ENCODE results near the gene ERCC1. TPM values are rescaled to one million over a fixed set of nuclear protein-coding genes. Genes with fewer than 3 reads are reported as not detected.

Gene ERCC1
- total RNA-seq, 1 experiment from 2014 or later = 43.7 TPM

DNA sequence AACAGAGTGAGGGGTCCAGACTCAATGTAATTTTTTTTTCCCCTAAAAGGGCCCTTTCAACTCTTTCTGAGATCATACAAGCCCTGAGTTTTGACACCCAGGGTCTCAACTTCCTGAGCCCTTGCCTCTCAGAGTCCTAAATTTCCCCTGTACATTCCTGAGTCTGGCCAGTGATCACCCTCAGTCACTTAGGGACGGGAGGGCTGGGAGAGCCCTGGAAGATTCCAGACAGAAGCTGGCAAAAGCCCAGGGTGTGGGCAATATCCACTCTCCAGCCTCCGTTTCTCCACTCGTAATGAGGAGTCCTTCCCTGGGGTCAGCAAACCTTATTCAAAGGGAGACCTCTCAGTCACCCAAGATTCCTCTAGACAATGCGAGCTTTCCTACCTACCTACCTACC, 20.4 kb downstream of the ERCC1 start:
- peaks cover 16% of the 10 kb centered on the region for H3K27me3 Mint-ChIP-seq (ENCODE audit: low read depth)
- CTCF ChIA-PET = interaction anchor here (1.0 to 5.9 kb wide), 15 partner anchors 8 to 239 kb away, joined by 3 to 67 read pairs (median 14); partner anchors contain the start of gene EXOC3L2

DNA sequence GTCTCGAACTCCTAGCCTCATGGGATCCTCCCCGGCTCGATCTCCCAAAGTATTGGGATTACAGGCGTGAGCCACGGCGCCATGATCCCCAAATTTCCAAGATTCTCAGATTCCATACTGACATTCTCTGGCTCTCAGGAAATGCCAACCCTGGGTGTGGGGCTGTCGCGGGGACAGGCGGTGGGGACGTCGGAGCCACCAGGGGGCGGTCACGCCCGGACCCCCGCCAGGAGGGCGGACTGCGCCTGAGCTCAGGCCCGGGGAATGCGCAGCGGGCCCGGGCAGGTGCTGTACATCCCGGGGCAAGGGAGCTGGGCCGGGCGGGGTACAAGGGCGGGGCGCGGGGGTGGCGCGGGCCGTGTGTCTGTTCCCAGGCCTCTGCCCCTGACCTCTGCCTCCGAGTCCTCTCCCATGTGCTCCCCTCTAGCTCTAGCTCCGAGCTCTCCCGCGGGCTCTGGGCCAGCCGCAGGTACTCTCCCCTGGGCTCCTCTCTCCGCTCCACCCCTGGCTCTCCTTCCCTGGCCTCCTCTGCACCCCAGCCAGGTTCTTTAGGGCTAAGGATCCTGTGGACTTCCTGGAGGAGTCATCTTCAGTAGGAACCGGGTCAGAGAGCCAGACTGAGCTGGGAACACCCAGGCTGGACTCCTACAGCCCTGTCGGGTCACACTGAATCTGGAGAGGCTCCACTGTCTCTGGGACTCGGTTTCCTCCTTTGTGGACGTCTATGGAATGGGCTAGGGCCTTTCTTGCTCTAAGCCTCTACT, 21.2 kb downstream of the ERCC1 start:
- peak; percentile 12 for ATAC-seq
- DNase-seq (ENCODE audit: low spot score) = peak; percentile 78
- TF ChIP-seq ZNF423 (CRISPR knock-in tag; IDR thresholded peaks at IDR 0.05) (peak; percentile 77), TCF7 (CRISPR knock-in tag; IDR thresholded peaks at IDR 0.05; ENCODE audit: low read depth) (no peak), CREM (CRISPR knock-in tag; IDR thresholded peaks at IDR 0.05) (no peak)
- TF ChIP-seq, protein P1, sequence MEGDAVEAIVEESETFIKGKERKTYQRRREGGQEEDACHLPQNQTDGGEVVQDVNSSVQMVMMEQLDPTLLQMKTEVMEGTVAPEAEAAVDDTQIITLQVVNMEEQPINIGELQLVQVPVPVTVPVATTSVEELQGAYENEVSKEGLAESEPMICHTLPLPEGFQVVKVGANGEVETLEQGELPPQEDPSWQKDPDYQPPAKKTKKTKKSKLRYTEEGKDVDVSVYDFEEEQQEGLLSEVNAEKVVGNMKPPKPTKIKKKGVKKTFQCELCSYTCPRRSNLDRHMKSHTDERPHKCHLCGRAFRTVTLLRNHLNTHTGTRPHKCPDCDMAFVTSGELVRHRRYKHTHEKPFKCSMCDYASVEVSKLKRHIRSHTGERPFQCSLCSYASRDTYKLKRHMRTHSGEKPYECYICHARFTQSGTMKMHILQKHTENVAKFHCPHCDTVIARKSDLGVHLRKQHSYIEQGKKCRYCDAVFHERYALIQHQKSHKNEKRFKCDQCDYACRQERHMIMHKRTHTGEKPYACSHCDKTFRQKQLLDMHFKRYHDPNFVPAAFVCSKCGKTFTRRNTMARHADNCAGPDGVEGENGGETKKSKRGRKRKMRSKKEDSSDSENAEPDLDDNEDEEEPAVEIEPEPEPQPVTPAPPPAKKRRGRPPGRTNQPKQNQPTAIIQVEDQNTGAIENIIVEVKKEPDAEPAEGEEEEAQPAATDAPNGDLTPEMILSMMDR (IDR thresholded peaks at IDR 0.05) = peak; percentile 68
- TF ChIP-seq, protein P2, sequence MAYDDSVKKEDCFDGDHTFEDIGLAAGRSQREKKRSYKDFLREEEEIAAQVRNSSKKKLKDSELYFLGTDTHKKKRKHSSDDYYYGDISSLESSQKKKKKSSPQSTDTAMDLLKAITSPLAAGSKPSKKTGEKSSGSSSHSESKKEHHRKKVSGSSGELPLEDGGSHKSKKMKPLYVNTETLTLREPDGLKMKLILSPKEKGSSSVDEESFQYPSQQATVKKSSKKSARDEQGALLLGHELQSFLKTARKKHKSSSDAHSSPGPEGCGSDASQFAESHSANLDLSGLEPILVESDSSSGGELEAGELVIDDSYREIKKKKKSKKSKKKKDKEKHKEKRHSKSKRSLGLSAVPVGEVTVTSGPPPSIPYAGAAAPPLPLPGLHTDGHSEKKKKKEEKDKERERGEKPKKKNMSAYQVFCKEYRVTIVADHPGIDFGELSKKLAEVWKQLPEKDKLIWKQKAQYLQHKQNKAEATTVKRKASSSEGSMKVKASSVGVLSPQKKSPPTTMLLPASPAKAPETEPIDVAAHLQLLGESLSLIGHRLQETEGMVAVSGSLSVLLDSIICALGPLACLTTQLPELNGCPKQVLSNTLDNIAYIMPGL (CRISPR knock-in tag; IDR thresholded peaks at IDR 0.05) = peak; percentile 66; the same call in 1 of the 2 replicates
- TF ChIP-seq, protein P3, sequence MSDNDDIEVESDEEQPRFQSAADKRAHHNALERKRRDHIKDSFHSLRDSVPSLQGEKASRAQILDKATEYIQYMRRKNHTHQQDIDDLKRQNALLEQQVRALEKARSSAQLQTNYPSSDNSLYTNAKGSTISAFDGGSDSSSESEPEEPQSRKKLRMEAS (CRISPR knock-in tag; IDR thresholded peaks at IDR 0.05) = peak; percentile 30; the same call in 1 of the 2 replicates
- TF ChIP-seq, protein P4, sequence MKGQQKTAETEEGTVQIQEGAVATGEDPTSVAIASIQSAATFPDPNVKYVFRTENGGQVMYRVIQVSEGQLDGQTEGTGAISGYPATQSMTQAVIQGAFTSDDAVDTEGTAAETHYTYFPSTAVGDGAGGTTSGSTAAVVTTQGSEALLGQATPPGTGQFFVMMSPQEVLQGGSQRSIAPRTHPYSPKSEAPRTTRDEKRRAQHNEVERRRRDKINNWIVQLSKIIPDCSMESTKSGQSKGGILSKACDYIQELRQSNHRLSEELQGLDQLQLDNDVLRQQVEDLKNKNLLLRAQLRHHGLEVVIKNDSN (CRISPR knock-in tag; IDR thresholded peaks at IDR 0.05) = peak; percentile 24; the same call in 1 of the 2 replicates
- Mint-ChIP-seq H3K4me3 (peak overlapping the region; percentile 96), H3K36me3 (no peaks in the 10 kb centered on the region; the same call in 1 of the 2 replicates), H3K27ac (no peak overlapping the region), H3K27me3 (ENCODE audit: low read depth) (peaks cover 24% of the 10 kb centered on the region), H3K4me1 (peaks cover 31% of the 10 kb centered on the region), H3K9me3 (no peaks in the 10 kb centered on the region)
- ChIA-PET CTCF (interaction anchor here (0.5 to 5.9 kb wide), 43 partner anchors 7 to 315 kb away, joined by 3 to 67 read pairs (median 6); partner anchors contain the start of genes BLOC1S3, ERCC1, ERCC2 and FOSB), POLR2A (interaction anchor here (0.6 to 1.7 kb wide), 4 partner anchors 26 to 62 kb away, joined by 3 to 9 read pairs (median 4); partner anchors contain the start of genes ERCC2 and KLC3)

More for the DNA sequence above, 20.4 kb downstream of the ERCC1 start:
- Mint-ChIP-seq H3K4me1 (peaks cover 30% of the 10 kb centered on the region), H3K27ac (no peak overlapping the region), H3K9me3 (no peaks in the 10 kb centered on the region), H3K4me3 (peak overlapping the region; percentile 96), H3K36me3 (peaks cover 3% of the 10 kb centered on the region)
- TF ChIP-seq, protein P5, sequence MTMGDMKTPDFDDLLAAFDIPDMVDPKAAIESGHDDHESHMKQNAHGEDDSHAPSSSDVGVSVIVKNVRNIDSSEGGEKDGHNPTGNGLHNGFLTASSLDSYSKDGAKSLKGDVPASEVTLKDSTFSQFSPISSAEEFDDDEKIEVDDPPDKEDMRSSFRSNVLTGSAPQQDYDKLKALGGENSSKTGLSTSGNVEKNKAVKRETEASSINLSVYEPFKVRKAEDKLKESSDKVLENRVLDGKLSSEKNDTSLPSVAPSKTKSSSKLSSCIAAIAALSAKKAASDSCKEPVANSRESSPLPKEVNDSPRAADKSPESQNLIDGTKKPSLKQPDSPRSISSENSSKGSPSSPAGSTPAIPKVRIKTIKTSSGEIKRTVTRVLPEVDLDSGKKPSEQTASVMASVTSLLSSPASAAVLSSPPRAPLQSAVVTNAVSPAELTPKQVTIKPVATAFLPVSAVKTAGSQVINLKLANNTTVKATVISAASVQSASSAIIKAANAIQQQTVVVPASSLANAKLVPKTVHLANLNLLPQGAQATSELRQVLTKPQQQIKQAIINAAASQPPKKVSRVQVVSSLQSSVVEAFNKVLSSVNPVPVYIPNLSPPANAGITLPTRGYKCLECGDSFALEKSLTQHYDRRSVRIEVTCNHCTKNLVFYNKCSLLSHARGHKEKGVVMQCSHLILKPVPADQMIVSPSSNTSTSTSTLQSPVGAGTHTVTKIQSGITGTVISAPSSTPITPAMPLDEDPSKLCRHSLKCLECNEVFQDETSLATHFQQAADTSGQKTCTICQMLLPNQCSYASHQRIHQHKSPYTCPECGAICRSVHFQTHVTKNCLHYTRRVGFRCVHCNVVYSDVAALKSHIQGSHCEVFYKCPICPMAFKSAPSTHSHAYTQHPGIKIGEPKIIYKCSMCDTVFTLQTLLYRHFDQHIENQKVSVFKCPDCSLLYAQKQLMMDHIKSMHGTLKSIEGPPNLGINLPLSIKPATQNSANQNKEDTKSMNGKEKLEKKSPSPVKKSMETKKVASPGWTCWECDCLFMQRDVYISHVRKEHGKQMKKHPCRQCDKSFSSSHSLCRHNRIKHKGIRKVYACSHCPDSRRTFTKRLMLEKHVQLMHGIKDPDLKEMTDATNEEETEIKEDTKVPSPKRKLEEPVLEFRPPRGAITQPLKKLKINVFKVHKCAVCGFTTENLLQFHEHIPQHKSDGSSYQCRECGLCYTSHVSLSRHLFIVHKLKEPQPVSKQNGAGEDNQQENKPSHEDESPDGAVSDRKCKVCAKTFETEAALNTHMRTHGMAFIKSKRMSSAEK (CRISPR knock-in tag; IDR thresholded peaks at IDR 0.05; ENCODE audit: borderline replicate concordance) = no peak
- TF ChIP-seq, protein P2 (CRISPR knock-in tag; IDR thresholded peaks at IDR 0.05) = no peak
- no peak for TF ChIP-seq GABPB1 (CRISPR knock-in tag; IDR thresholded peaks at IDR 0.05)
- TF ChIP-seq, protein P1 (IDR thresholded peaks at IDR 0.05) = no peak
- no peak for TF ChIP-seq NR2C2 (CRISPR knock-in tag; IDR thresholded peaks at IDR 0.05)
- TF ChIP-seq, protein P6, sequence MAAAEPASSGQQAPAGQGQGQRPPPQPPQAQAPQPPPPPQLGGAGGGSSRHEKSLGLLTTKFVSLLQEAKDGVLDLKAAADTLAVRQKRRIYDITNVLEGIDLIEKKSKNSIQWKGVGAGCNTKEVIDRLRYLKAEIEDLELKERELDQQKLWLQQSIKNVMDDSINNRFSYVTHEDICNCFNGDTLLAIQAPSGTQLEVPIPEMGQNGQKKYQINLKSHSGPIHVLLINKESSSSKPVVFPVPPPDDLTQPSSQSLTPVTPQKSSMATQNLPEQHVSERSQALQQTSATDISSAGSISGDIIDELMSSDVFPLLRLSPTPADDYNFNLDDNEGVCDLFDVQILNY (CRISPR knock-in tag; IDR thresholded peaks at IDR 0.05) = no peak
- no peak for TF ChIP-seq SMAD3 (CRISPR knock-in tag; IDR thresholded peaks at IDR 0.05; ENCODE audit: borderline replicate concordance)
- TF ChIP-seq ATF1 (CRISPR knock-in tag; IDR thresholded peaks at IDR 0.05) = no peak
- ATAC-seq (no peak), DNase-seq (ENCODE audit: low spot score) (no peak)
- POLR2A ChIA-PET = interaction anchor here (0.7 to 1.7 kb wide), 2 partner anchors 34 to 66 kb away, joined by 3 to 5 read pairs; partner anchors contain the start of gene ERCC2

Measured in WTC11 (cell line).